Measurements from ENCODE around the gene SYNJ2.

Gene SYNJ2

GRCh38 chr6:158030380-158031300, 49.0 kb downstream of the SYNJ2 start:
- no peak for DNase-seq

GRCh38 chr6:158031381-158032353, 50.0 kb downstream of the SYNJ2 start:
- DNase-seq, result no peak

- no peak for DNase-seq
Observed at GRCh38 chr6:158032354-158032733, 50.7 kb downstream of the SYNJ2 start.

GRCh38 chr6:158033077-158033750, 51.6 kb downstream of the SYNJ2 start:
- DNase-seq, result no peak

- DNase-seq, result no peak
Observed at GRCh38 chr6:158033751-158034702, 52.4 kb downstream of the SYNJ2 start.

GRCh38 chr6:158036261-158036660, 54.6 kb downstream of the SYNJ2 start:
- no peak for DNase-seq

GRCh38 chr6:158037021-158037420, 55.4 kb downstream of the SYNJ2 start:
- DNase-seq, result no peak

GRCh38 chr6:158037771-158038170, 56.1 kb downstream of the SYNJ2 start:
- no peak for DNase-seq

GRCh38 chr6:158038291-158039177, 56.9 kb downstream of the SYNJ2 start:
- DNase-seq, result no peak

GRCh38 chr6:158039178-158039557, 57.5 kb downstream of the SYNJ2 start:
- no peak for DNase-seq

- DNase-seq, result no peak
Observed at GRCh38 chr6:158039571-158040050, 57.9 kb downstream of the SYNJ2 start.

GRCh38 chr6:158040051-158040803, 58.6 kb downstream of the SYNJ2 start:
- no peak for DNase-seq

GRCh38 chr6:158040804-158041347, 59.2 kb downstream of the SYNJ2 start:
- no peak for DNase-seq

- DNase-seq, result no peak
Observed at GRCh38 chr6:158041370-158041769, 59.7 kb downstream of the SYNJ2 start.

GRCh38 chr6:158041788-158042187, 60.1 kb downstream of the SYNJ2 start:
- no peak for DNase-seq

GRCh38 chr6:158042245-158042798, 60.7 kb downstream of the SYNJ2 start:
- no peak for DNase-seq

GRCh38 chr6:158043008-158043407, 61.3 kb downstream of the SYNJ2 start:
- DNase-seq, result no peak

- no peak for DNase-seq
Observed at GRCh38 chr6:158043586-158044524, 62.2 kb downstream of the SYNJ2 start.

All from central memory CD4-positive, alpha-beta T cell (primary cell).